K562 (cell line): ENCODE measurements around the gene ZNF581. TPM values are rescaled to one million over a fixed set of nuclear protein-coding genes. Genes with fewer than 3 reads are reported as not detected.

Source experiments
- ATAC-seq: fragments of 200-7000 bp; cut with Tn5 transposase; 3 replicates; pipeline ENCODE4 v1.9.1; 2020; ENCODE audit warnings: moderate library complexity
- BruUV-seq: library from RNA; stranded (reverse); fragments of 400-500 nt; replicated peaks from 2 replicates; lab custom pipeline; 2021; lab: Mats Ljungman, UMichigan
- CTCF ChIA-PET: fragments of 300-600 bp; formaldehyde crosslinking; extraction: SDS; loops from one replicate; lab custom pipeline; 2021; ENCODE audit warnings: low intra/inter-chr PET ratio; lab: Yijun Ruan, JAX
- POLR2A ChIA-PET: fragments of 300-600, 350-650 bp; sonication (Branson Sonifier 250); formaldehyde crosslinking; extraction: SDS; loops from one replicate; lab custom pipeline; 2021; ENCODE audit warnings: antibody characterized with exemption, inconsistent platforms; lab: Yijun Ruan, JAX
- DNase-seq, 4 experiments: peaks; one replicate each; pipeline versions ENCODE4 v3.0.0 to v3.0.0-alpha.2; 2011 to 2018; ENCODE audit warnings: low spot score in 3 of 4, mixed read lengths in 3 of 4; ENCODE audit errors: extremely low read depth in 1 of 4
- FAIRE-seq: peaks from 2 replicates; lab custom pipeline; 2011; peaks lifted over from hg19 to GRCh38; lab: Jason Lieb, UNC
- H2AFZ ChIP-seq: 2 replicates; pipeline ENCODE4 v1.6.0; 2011; ENCODE audit warnings: low read depth, low read length, control low read depth, inconsistent platforms
- H3K27ac ChIP-seq: fragments of 200-600 bp; 3 replicates; pipeline ENCODE4 v1.8.0; 2011; ENCODE audit warnings: low read depth, mild to moderate bottlenecking, control low read depth, inconsistent platforms, low read length, moderate library complexity, mixed read lengths; ENCODE audit errors: extremely low read depth
- H3K27me3 ChIP-seq, 2 experiments: fragments of 300-600 bp in 1 of 2; 2 replicates in 1 of 2; 3 replicates in 1 of 2; pipeline versions ENCODE4 v1.6.0 to v1.8.0; 2011; ENCODE audit warnings: inconsistent platforms in 2 of 2, low read length in 2 of 2, mild to moderate bottlenecking in 1 of 2, mixed read lengths in 1 of 2, moderate library complexity in 1 of 2; ENCODE audit not compliant: control insufficient read depth in 2 of 2, insufficient read depth in 2 of 2
- H3K36me3 ChIP-seq: fragments of 300-600 bp; 3 replicates; pipeline ENCODE4 v1.8.0; 2011; ENCODE audit warnings: mild to moderate bottlenecking, low read length, inconsistent platforms; ENCODE audit not compliant: control insufficient read depth, insufficient read depth
- H3K4me1 ChIP-seq, 2 experiments: fragments of 200-600 bp in 1 of 2; replicated peaks in 1 of 2; 2 replicates in 1 of 2; 3 replicates in 1 of 2; pipeline versions ENCODE4 v1.5.1 to v1.8.0; 2011; ENCODE audit warnings: inconsistent platforms in 2 of 2, low read length in 2 of 2, mild to moderate bottlenecking in 1 of 2, mixed read lengths in 1 of 2, moderate library complexity in 1 of 2; ENCODE audit not compliant: control insufficient read depth in 2 of 2, insufficient read depth in 2 of 2
- H3K4me2 ChIP-seq: 2 replicates; pipeline ENCODE4 v1.6.1; 2011; ENCODE audit warnings: low read length, control low read depth, inconsistent platforms, mixed read lengths; ENCODE audit not compliant: insufficient read depth
- H3K4me3 ChIP-seq: fragments of 200-600 bp; sonication (generic), shearing (Covaris generic); 2 replicates; pipeline ENCODE4 v1.5.1; 2016; ENCODE audit warnings: control low read depth, inconsistent platforms
- H3K79me2 ChIP-seq: fragments of 200-600 bp; 3 replicates; pipeline ENCODE4 v1.8.0; 2011; ENCODE audit warnings: low read length, inconsistent platforms; ENCODE audit not compliant: control insufficient read depth, insufficient read depth
- H3K9ac ChIP-seq, 2 experiments: 2 replicates each; pipeline versions ENCODE4 v1.6.0 to v1.6.1; 2011; ENCODE audit warnings: low read depth in 2 of 2, low read length in 2 of 2, control low read depth in 1 of 2, inconsistent platforms in 1 of 2, mild to moderate bottlenecking in 1 of 2, mixed read lengths in 1 of 2; ENCODE audit not compliant: insufficient read depth in 1 of 2
- H3K9me1 ChIP-seq: one replicate; pipeline ENCODE4 v1.6.0; 2011; ENCODE audit warnings: inconsistent platforms, mild to moderate bottlenecking, low read length, moderate library complexity; ENCODE audit not compliant: control insufficient read depth, insufficient read depth
- H3K9me3 ChIP-seq: replicated peaks from 2 replicates; pipeline ENCODE4 v1.5.1; 2011; ENCODE audit warnings: low read depth, low read length, inconsistent platforms; ENCODE audit not compliant: control insufficient read depth, insufficient read depth
- H4K20me1 ChIP-seq: replicated peaks from 2 replicates; pipeline ENCODE4 v1.6.1; 2011; ENCODE audit warnings: low read length, inconsistent platforms, mixed read lengths; ENCODE audit not compliant: control insufficient read depth, insufficient read depth
- BRD9 ChIP-seq: fragments of 450-650 bp; IDR thresholded peaks from 2 replicates; pipeline ENCODE4 v1.6.1; 2018; ENCODE audit warnings: low read depth; ENCODE audit not compliant: partially characterized antibody
- CC2D1A ChIP-seq: fragments of 450-650 bp; IDR thresholded peaks from 2 replicates; pipeline ENCODE4 v1.6.1; 2017; ENCODE audit warnings: mild to moderate bottlenecking
- HBP1 ChIP-seq: fragments of 450-650 bp; formaldehyde crosslinking; IDR thresholded peaks from 2 replicates; pipeline ENCODE4 v1.4.0; 2022; ENCODE audit warnings: missing genetic modification characterization
- RBFOX2 ChIP-seq: fragments of 200-400 bp; formaldehyde crosslinking; IDR thresholded peaks from 2 replicates; pipeline ENCODE4 v1.6.1; 2017; ENCODE audit warnings: low read depth, mild to moderate bottlenecking, low read length, moderate library complexity
- ZNF263 ChIP-seq: sonication (generic); formaldehyde crosslinking; IDR thresholded peaks from 2 replicates; pipeline ENCODE4 v1.8.0; 2022; ENCODE audit warnings: mild to moderate bottlenecking, missing genetic modification reagents, borderline replicate concordance
- WGBS: fragments of 100-300 bp; shearing (Covaris generic); methylation state at CpG from one replicate; pipeline ENCODE4 v1.1.6; 2016; ENCODE audit warnings: low coverage, mixed read lengths; ENCODE audit not compliant: insufficient coverage; ENCODE audit errors: missing lambda C conversion rate; 5-methylcytosine and 5-hydroxymethylcytosine counted together
- in situ Hi-C: fragments of 300-500 bp; cut with MboI; formaldehyde crosslinking; loops from 4 replicates; pipeline ENCODE4 v1.15.0; 2018; ENCODE audit warnings: inconsistent platforms, mixed read lengths
- intact Hi-C: fragments of 100-400 bp; cut with micrococcal nuclease; formaldehyde crosslinking; loops from 2 replicates; pipeline ENCODE4 v1.14.2; 2022
- polyA plus RNA-seq, 8 experiments: library from polyadenylated mRNA; depleted of rRNA in 4 of 8; stranded (reverse) in 5 of 8; unstranded in 3 of 8; fragments of >200 nt; fragmentation: Nextera tagmentation in 2 of 8; fragmentation: Illumina TruSeq in 1 of 8; extraction: Ambion mirVana in 2 of 8; extraction: Trizol in 1 of 8; gene quantifications; 2 replicates each; pipeline versions ENCODE4 v1.2.1 to v1.2.3, GENCODE V29; 2011 to 2014; ENCODE audit warnings: inconsistent platforms in 1 of 8, missing spikeins in 1 of 8
- total RNA-seq, 7 experiments: library from RNA; depleted of rRNA in 6 of 7; stranded (reverse); fragments of >200 nt in 6 of 7; fragmentation: Illumina TruSeq in 2 of 7; extraction: Trizol in 2 of 7; gene quantifications; 2 replicates each; pipeline versions ENCODE4 v1.2.1 to v1.2.3, GENCODE V29; 2011 to 2021; ENCODE audit warnings: low replicate concordance in 1 of 7

ZNF581 gene
- total and polyA plus RNA-seq, 9 of the 15 experiments (the other 6 are each of a cell fraction or from before 2014, with no cell fraction given), result 2.4 to 39.4 (median 15.4) TPM

GRCh38 chr19:55660991-55661390 is 17.5 kb downstream of the ZNF581 start:
- no peak for DNase-seq
- intact Hi-C loops (no loop called here), in situ Hi-C loops (no loop called here)
- TF ChIP-seq HBP1 (CRISPR knock-in tag) (no peak), RBFOX2 (0 out of 2 replicates have a peak, but pooled peaks have one; percentile 16)
- peaks cover 20 to 21% of the 10 kb centered on the region in 2 experiments; a peak in 4 of 5 replicates for H3K4me1 ChIP-seq
- ChIA-PET CTCF (no interaction called here), POLR2A (interaction anchor here (0.6 kb wide), 1 partner anchor 1624 kb away, joined by 3 read pairs; no protein-coding TSS in a partner anchor)
- 89% methylated on average over 7 of the region's 16 CpGs for WGBS
- peaks cover 97% of the 10 kb centered on the region for H3K36me3 ChIP-seq
- no peaks in the 10 kb centered on the region for H3K27me3 ChIP-seq
- no peaks in the 10 kb centered on the region for H3K9me3 ChIP-seq
- no peak overlapping the region for H3K4me2 ChIP-seq
- H3K9ac ChIP-seq, result no peak overlapping the region
- BruUV-seq, result no TSS peak
- no peak overlapping the region for H2AFZ ChIP-seq
- H3K79me2 ChIP-seq, result peaks cover 88% of the 10 kb centered on the region
- no peak for ATAC-seq
- no peak overlapping the region for H3K4me3 ChIP-seq
- no peak for FAIRE-seq
- H3K27ac ChIP-seq, result no peak overlapping the region
- peaks cover 64% of the 10 kb centered on the region for H4K20me1 ChIP-seq
- H3K9me1 ChIP-seq, result peaks cover 10% of the 10 kb centered on the region

GRCh38 chr19:55661826-55662225 is 18.4 kb downstream of the ZNF581 start:
- Histone ChIP-seq H3K4me2 (no peak overlapping the region), H3K36me3 (peaks cover 97% of the 10 kb centered on the region), H3K4me3 (no peak overlapping the region), H3K27ac (no peak overlapping the region), H3K9me1 (peaks cover 12% of the 10 kb centered on the region), H3K9me3 (no peaks in the 10 kb centered on the region), H2AFZ (no peak overlapping the region), H3K27me3 (no peaks in the 10 kb centered on the region), H3K9ac (no peak overlapping the region), H3K79me2 (peaks cover 88% of the 10 kb centered on the region), H3K4me1 (peaks cover 15 to 21% of the 10 kb centered on the region in 2 experiments; a peak in 4 of 5 replicates), H4K20me1 (peaks cover 64% of the 10 kb centered on the region)
- FAIRE-seq, result no peak
- TF ChIP-seq CC2D1A, result no peak
- no peak for TF ChIP-seq BRD9
- peak; percentile 52; the same call in 1 of the 2 replicates for TF ChIP-seq ZNF263 (CRISPR knock-in tag)
- in situ Hi-C loops, result no loop called here
- ChIA-PET POLR2A (no interaction called here), CTCF (no interaction called here)
- DNase-seq, result no peak
- 74% methylated on average over 6 of the region's 7 CpGs for WGBS
- no TSS peak for BruUV-seq
- no peak for ATAC-seq
- intact Hi-C loops, result no loop called here
